ENCODE data around the gene ACAP1.

DNA sequence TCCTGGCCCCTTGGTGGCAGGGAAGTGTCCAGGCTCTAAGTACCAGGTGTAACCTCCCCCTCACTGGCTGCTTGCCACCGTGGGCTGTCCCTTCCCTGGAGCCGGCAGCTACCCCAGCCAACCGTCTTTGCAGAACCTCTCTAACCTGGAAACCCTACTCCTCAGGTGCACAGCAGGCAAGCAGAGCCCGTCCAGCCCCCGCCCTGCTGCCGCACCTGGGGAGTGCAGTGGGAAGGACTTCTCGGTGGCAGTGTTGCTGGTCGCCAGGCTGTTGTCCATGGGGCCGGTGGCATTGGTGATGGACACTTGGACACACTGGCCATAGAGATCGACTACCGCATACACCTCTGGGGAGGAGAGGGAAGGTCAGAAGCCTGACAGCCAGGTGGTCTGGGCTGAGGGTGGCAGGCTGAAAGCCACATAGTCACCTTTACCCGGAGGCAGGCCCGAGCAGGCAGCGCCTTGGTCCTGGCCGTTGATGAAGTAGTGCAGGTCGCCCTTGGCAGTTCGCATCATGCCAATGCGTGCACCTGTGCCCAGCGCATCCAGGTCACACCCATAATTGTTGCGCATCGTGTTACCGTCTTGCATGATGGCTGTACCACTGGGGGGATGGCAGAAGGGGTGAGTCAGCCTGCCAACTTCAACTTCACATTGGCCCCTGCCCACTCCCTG is 13.7 kb upstream of the ACAP1 start:
- no peak for TF ChIP-seq CTCF (IDR thresholded peaks at IDR 0.05)
- no peak for TF ChIP-seq POLR2AphosphoS5 (IDR thresholded peaks at IDR 0.05)
